Keratinocyte (primary cell): ENCODE results near the gene POM121L2.

Experiments used
- CTCF ChIP-seq, 3 experiments: IDR thresholded peaks in 1 of 3; conservative IDR thresholded peaks in 1 of 3; optimal IDR thresholded peaks in 1 of 3; 2 replicates in 2 of 3; 3 replicates in 1 of 3; pipeline versions ENCODE3 to v1.5.1; 2011; ENCODE audit warnings: low read length in 3 of 3, mild to moderate bottlenecking in 3 of 3, moderate library complexity in 2 of 3, control low read depth in 1 of 3, inconsistent platforms in 1 of 3; ENCODE audit not compliant: insufficient read depth in 2 of 3; ENCODE audit errors: extremely low read depth in 1 of 3
- EZH2 ChIP-seq: IDR thresholded peaks from one replicate; pipeline ENCODE4 v1.6.1; 2012; ENCODE audit warnings: inconsistent platforms, mild to moderate bottlenecking, low read length, moderate library complexity

GRCh38 chr6:27283279-27283678, 28.8 kb downstream of the POM121L2 start:
- TF ChIP-seq CTCF (optimal IDR thresholded peaks at IDR 0.05 in 1 of 3, IDR thresholded peaks at IDR 0.05 in 1 of 3, conservative IDR thresholded peaks at IDR 0.05 in 1 of 3; ENCODE audit: extremely low read depth in 1 of 3, insufficient read depth in 2 of 3, low read length in 3 of 3): no peak
- TF ChIP-seq EZH2: no peak
